Fibroblast of lung (primary cell): ENCODE data around the gene GDF11. TPM values are rescaled to one million over a fixed set of nuclear protein-coding genes. Genes with fewer than 3 reads are reported as not detected.

Experiments
- DNase-seq, 2 donors: peaks; one replicate each; pipeline versions ENCODE4 v3.0.0 to v3.0.0-alpha.2; 2010; ENCODE audit warnings: low read depth in 2 of 2
- H2AFZ ChIP-seq: 2 replicates; pipeline ENCODE4 v1.5.1; 2012; ENCODE audit warnings: low read length, control low read depth, inconsistent platforms
- H3K27ac ChIP-seq: 2 replicates; pipeline ENCODE4 v1.5.1; 2011; ENCODE audit warnings: low read length, control low read depth; ENCODE audit not compliant: insufficient read depth
- H3K27me3 ChIP-seq: 2 replicates; pipeline ENCODE4 v1.5.1; 2011; ENCODE audit warnings: mild to moderate bottlenecking, low read length; ENCODE audit not compliant: control insufficient read depth, insufficient read depth
- H3K36me3 ChIP-seq: 2 replicates; pipeline ENCODE4 v1.5.1; 2011; ENCODE audit warnings: low read length; ENCODE audit not compliant: control insufficient read depth, insufficient read depth
- H3K4me1 ChIP-seq: 2 replicates; pipeline ENCODE4 v1.5.1; 2011; ENCODE audit warnings: low read length; ENCODE audit not compliant: control insufficient read depth, insufficient read depth; ENCODE audit errors: extremely low read depth
- H3K4me2 ChIP-seq: 2 replicates; pipeline ENCODE4 v1.5.1; 2011; ENCODE audit warnings: low read length, control low read depth; ENCODE audit not compliant: insufficient read depth; ENCODE audit errors: extremely low read depth
- H3K4me3 ChIP-seq, 4 experiments: fragments of 200-600 bp in 1 of 4; sonication (generic) in 1 of 4; replicated peaks in 1 of 4; 2 replicates each; pipeline ENCODE4 v1.5.1; 2011 to 2016; ENCODE audit warnings: low read length in 4 of 4, low read depth in 3 of 4, mild to moderate bottlenecking in 3 of 4, control low read depth in 2 of 4, inconsistent platforms in 1 of 4, mixed read lengths in 1 of 4; ENCODE audit not compliant: insufficient read depth in 1 of 4; ENCODE audit errors: control extremely low read depth in 1 of 4
- H3K79me2 ChIP-seq: 2 replicates; pipeline ENCODE4 v1.5.1; 2012; ENCODE audit warnings: mild to moderate bottlenecking, low read length, inconsistent platforms; ENCODE audit not compliant: control insufficient read depth, insufficient read depth
- H3K9ac ChIP-seq: 2 replicates; pipeline ENCODE4 v1.5.1; 2011; ENCODE audit warnings: mild to moderate bottlenecking, low read length, control low read depth; ENCODE audit not compliant: insufficient read depth
- H3K9me3 ChIP-seq: 2 replicates; pipeline ENCODE4 v1.5.1; 2012; ENCODE audit warnings: low read depth, low read length; ENCODE audit not compliant: control insufficient read depth, insufficient read depth
- H4K20me1 ChIP-seq: 2 replicates; pipeline ENCODE4 v1.5.1; 2011; ENCODE audit warnings: low read length; ENCODE audit not compliant: control insufficient read depth, insufficient read depth; ENCODE audit errors: extremely low read depth
- CTCF ChIP-seq, 2 donors: IDR thresholded peaks in 1 of 2; conservative IDR thresholded peaks in 1 of 2; 1 replicate in 1 of 2; 2 replicates in 1 of 2; pipeline ENCODE4 v1.5.1; 2011 to 2012; ENCODE audit warnings: low read length in 2 of 2, control low read depth in 1 of 2, inconsistent platforms in 1 of 2, low read depth in 1 of 2, mild to moderate bottlenecking in 1 of 2
- EZH2 ChIP-seq: IDR thresholded peaks from 2 replicates; pipeline ENCODE4 v1.5.1; 2012; ENCODE audit warnings: low read length, control low read depth, mild to moderate bottlenecking; ENCODE audit errors: missing control alignments
- polyA plus RNA-seq, 2 donors: library from polyadenylated mRNA; depleted of rRNA in 1 of 2; stranded (reverse) in 1 of 2; unstranded in 1 of 2; fragments of >200 nt; gene quantifications; 2 replicates each; pipeline ENCODE4 v1.2.1, GENCODE V29; 2011 to 2012; ENCODE audit warnings: missing spikeins in 1 of 2
- total RNA-seq: library from RNA; depleted of rRNA; stranded (reverse); fragments of >200 nt; gene quantifications from 2 replicates; pipeline ENCODE4 v1.2.1, GENCODE V29; 2014

GDF11 gene
- total and polyA plus RNA-seq, 2 donors (not counting 1 experiment from before 2014, with no cell fraction given) = 4.3 to 9.4 TPM

- Histone ChIP-seq H3K4me2 (no peak overlapping the region), H3K79me2 (peaks cover 22% of the 10 kb centered on the region), H3K27ac (no peak overlapping the region), H3K4me3 (peak overlapping the region in 1 of 4 experiments; percentile 7), H2AFZ (no peak overlapping the region), H3K36me3 (no peaks in the 10 kb centered on the region), H4K20me1 (no peaks in the 10 kb centered on the region), H3K27me3 (no peaks in the 10 kb centered on the region), H3K9ac (no peak overlapping the region), H3K9me3 (no peaks in the 10 kb centered on the region), H3K4me1 (peaks cover 5% of the 10 kb centered on the region)
- TF ChIP-seq EZH2 (no peak), CTCF (conservative IDR thresholded peaks at IDR 0.05 in 1 of 2, IDR thresholded peaks at IDR 0.05 in 1 of 2; ENCODE audit: low read depth in 1 of 2, low read length in 2 of 2) (no peak)
- DNase-seq = no peak
Measured at GRCh38 chr12:55732288-55732687, 10.6 kb upstream of the GDF11 start.

- TF ChIP-seq CTCF (conservative IDR thresholded peaks at IDR 0.05 in 1 of 2, IDR thresholded peaks at IDR 0.05 in 1 of 2; ENCODE audit: low read depth in 1 of 2, low read length in 2 of 2) (no peak), EZH2 (no peak)
- no peak for DNase-seq
- H3K9ac ChIP-seq = no peak overlapping the region
Measured at GRCh38 chr12:55733021-55733555, 9.8 kb upstream of the GDF11 start.

GRCh38 chr12:55733858-55734257, 9.1 kb upstream of the GDF11 start:
- Histone ChIP-seq H3K9ac (no peak overlapping the region), H3K9me3 (no peaks in the 10 kb centered on the region), H3K79me2 (peaks cover 7% of the 10 kb centered on the region), H3K4me3 (no peak overlapping the region), H3K4me2 (no peak overlapping the region), H3K36me3 (no peaks in the 10 kb centered on the region), H3K27me3 (no peaks in the 10 kb centered on the region), H2AFZ (no peak overlapping the region), H3K27ac (no peak overlapping the region), H3K4me1 (peaks cover 12% of the 10 kb centered on the region), H4K20me1 (no peaks in the 10 kb centered on the region)
- no peak for TF ChIP-seq CTCF (conservative IDR thresholded peaks at IDR 0.05 in 1 of 2, IDR thresholded peaks at IDR 0.05 in 1 of 2; ENCODE audit: low read depth in 1 of 2, low read length in 2 of 2)
- TF ChIP-seq EZH2 = no peak
- DNase-seq = no peak

More at GRCh38 chr12:55733021-55733555, 9.8 kb upstream of the GDF11 start:
- no peaks in the 10 kb centered on the region for H3K9me3 ChIP-seq
- H3K4me1 ChIP-seq = peaks cover 11% of the 10 kb centered on the region
- H3K79me2 ChIP-seq = peaks cover 14% of the 10 kb centered on the region
- H3K27me3 ChIP-seq = no peaks in the 10 kb centered on the region
- no peaks in the 10 kb centered on the region for H3K36me3 ChIP-seq
- no peak overlapping the region for H3K4me2 ChIP-seq
- no peak overlapping the region for H3K27ac ChIP-seq
- no peaks in the 10 kb centered on the region for H4K20me1 ChIP-seq
- no peak overlapping the region for H2AFZ ChIP-seq
- no peak overlapping the region for H3K4me3 ChIP-seq
